ENCODE results near the gene SZT2. TPM values are rescaled to one million over a fixed set of nuclear protein-coding genes. Genes with fewer than 3 reads are reported as not detected.

The SZT2 gene
- total RNA-seq, 1 experiment from 2014 or later = 65.3 TPM

GRCh38 chr1:43402089-43402865 lies 12.6 kb downstream of the SZT2 start:
- H3K27me3 Mint-ChIP-seq (ENCODE audit: insufficient read depth, unreplicated experiment) = no peaks in the 10 kb centered on the region
- intact Hi-C loops (cut with micrococcal nuclease) = no loop called here
- CTCF ChIA-PET = no interaction called here

GRCh38 chr1:43404353-43404752 lies 14.7 kb downstream of the SZT2 start:
- Mint-ChIP-seq H3K4me1 (ENCODE audit: insufficient read depth, unreplicated experiment) (peaks cover 12% of the 10 kb centered on the region), H3K4me3 (ENCODE audit: unreplicated experiment) (no peak overlapping the region), H3K9me3 (ENCODE audit: unreplicated experiment) (no peaks in the 10 kb centered on the region), H3K27me3 (ENCODE audit: insufficient read depth, unreplicated experiment) (no peaks in the 10 kb centered on the region), H3K36me3 (ENCODE audit: insufficient read depth, unreplicated experiment) (peaks cover 64% of the 10 kb centered on the region), H3K27ac (ENCODE audit: low read depth, unreplicated experiment) (no peak overlapping the region)
- ChIA-PET POLR2A (no interaction called here), CTCF (no interaction called here)
- no TSS peak for BruUV-seq (replicated peaks)
- intact Hi-C loops (cut with micrococcal nuclease) = no loop called here
- no peak for DNase-seq (ENCODE audit: unreplicated experiment)
- TF ChIP-seq CTCF (IDR thresholded peaks at IDR 0.05; ENCODE audit: unreplicated experiment) = no peak

More at GRCh38 chr1:43402089-43402865, 12.6 kb downstream of the SZT2 start:
- peaks cover 12% of the 10 kb centered on the region for H3K4me1 Mint-ChIP-seq (ENCODE audit: insufficient read depth, unreplicated experiment)
- H3K36me3 Mint-ChIP-seq (ENCODE audit: insufficient read depth, unreplicated experiment) = peaks cover 49% of the 10 kb centered on the region
- BruUV-seq (replicated peaks) = no TSS peak
- H3K27ac Mint-ChIP-seq (ENCODE audit: low read depth, unreplicated experiment) = no peak overlapping the region
- TF ChIP-seq CTCF (IDR thresholded peaks at IDR 0.05; ENCODE audit: unreplicated experiment) = no peak
- no peak for DNase-seq (ENCODE audit: unreplicated experiment)
- no peaks in the 10 kb centered on the region for H3K9me3 Mint-ChIP-seq (ENCODE audit: unreplicated experiment)
- no peak overlapping the region for H3K4me3 Mint-ChIP-seq (ENCODE audit: unreplicated experiment)
- POLR2A ChIA-PET = interaction anchor here (1.3 kb wide), 1 partner anchor 12 kb away, joined by 4 read pairs; no protein-coding TSS in a partner anchor

GRCh38 chr1:43405219-43405875 lies 15.6 kb downstream of the SZT2 start:
- no peak overlapping the region for H3K4me3 Mint-ChIP-seq (ENCODE audit: unreplicated experiment)
- ChIA-PET POLR2A (interaction anchor here (1.4 kb wide), 1 partner anchor 14 kb away, joined by 3 read pairs; no protein-coding TSS in a partner anchor), CTCF (interaction anchor here (0.7 to 2.6 kb wide), 2 partner anchors 137 to 179 kb away, joined by 4 to 9 read pairs; no protein-coding TSS in a partner anchor)
- intact Hi-C loops (cut with micrococcal nuclease) = no loop called here
- no peak for TF ChIP-seq CTCF (IDR thresholded peaks at IDR 0.05; ENCODE audit: unreplicated experiment)
- H3K36me3 Mint-ChIP-seq (ENCODE audit: insufficient read depth, unreplicated experiment) = peaks cover 72% of the 10 kb centered on the region
- no TSS peak for BruUV-seq (replicated peaks)
- no peak for DNase-seq (ENCODE audit: unreplicated experiment)
- H3K27me3 Mint-ChIP-seq (ENCODE audit: insufficient read depth, unreplicated experiment) = no peaks in the 10 kb centered on the region
- no peak overlapping the region for H3K27ac Mint-ChIP-seq (ENCODE audit: low read depth, unreplicated experiment)
- H3K9me3 Mint-ChIP-seq (ENCODE audit: unreplicated experiment) = no peaks in the 10 kb centered on the region
- H3K4me1 Mint-ChIP-seq (ENCODE audit: insufficient read depth, unreplicated experiment) = peaks cover 12% of the 10 kb centered on the region

GRCh38 chr1:43405876-43406234 lies 16.2 kb downstream of the SZT2 start:
- intact Hi-C loops (cut with micrococcal nuclease) = no loop called here
- Mint-ChIP-seq H3K4me3 (ENCODE audit: unreplicated experiment) (no peak overlapping the region), H3K4me1 (ENCODE audit: insufficient read depth, unreplicated experiment) (peaks cover 12% of the 10 kb centered on the region), H3K9me3 (ENCODE audit: unreplicated experiment) (no peaks in the 10 kb centered on the region), H3K27ac (ENCODE audit: low read depth, unreplicated experiment) (no peak overlapping the region), H3K27me3 (ENCODE audit: insufficient read depth, unreplicated experiment) (no peaks in the 10 kb centered on the region), H3K36me3 (ENCODE audit: insufficient read depth, unreplicated experiment) (peaks cover 77% of the 10 kb centered on the region)
- no TSS peak for BruUV-seq (replicated peaks)
- ChIA-PET POLR2A (interaction anchor here (0.7 to 1.4 kb wide), 2 partner anchors 15 to 60 kb away, joined by 3 to 5 read pairs; no protein-coding TSS in a partner anchor), CTCF (interaction anchor here (0.6 to 2.6 kb wide), 3 partner anchors 29 to 179 kb away, joined by 3 to 9 read pairs (median 4); no protein-coding TSS in a partner anchor)
- TF ChIP-seq CTCF (IDR thresholded peaks at IDR 0.05; ENCODE audit: unreplicated experiment) = no peak
- no peak for DNase-seq (ENCODE audit: unreplicated experiment)

Data from MCF 10A (cell line).